ENCODE results near the gene PCGF6.

- TF ChIP-seq, protein P1, sequence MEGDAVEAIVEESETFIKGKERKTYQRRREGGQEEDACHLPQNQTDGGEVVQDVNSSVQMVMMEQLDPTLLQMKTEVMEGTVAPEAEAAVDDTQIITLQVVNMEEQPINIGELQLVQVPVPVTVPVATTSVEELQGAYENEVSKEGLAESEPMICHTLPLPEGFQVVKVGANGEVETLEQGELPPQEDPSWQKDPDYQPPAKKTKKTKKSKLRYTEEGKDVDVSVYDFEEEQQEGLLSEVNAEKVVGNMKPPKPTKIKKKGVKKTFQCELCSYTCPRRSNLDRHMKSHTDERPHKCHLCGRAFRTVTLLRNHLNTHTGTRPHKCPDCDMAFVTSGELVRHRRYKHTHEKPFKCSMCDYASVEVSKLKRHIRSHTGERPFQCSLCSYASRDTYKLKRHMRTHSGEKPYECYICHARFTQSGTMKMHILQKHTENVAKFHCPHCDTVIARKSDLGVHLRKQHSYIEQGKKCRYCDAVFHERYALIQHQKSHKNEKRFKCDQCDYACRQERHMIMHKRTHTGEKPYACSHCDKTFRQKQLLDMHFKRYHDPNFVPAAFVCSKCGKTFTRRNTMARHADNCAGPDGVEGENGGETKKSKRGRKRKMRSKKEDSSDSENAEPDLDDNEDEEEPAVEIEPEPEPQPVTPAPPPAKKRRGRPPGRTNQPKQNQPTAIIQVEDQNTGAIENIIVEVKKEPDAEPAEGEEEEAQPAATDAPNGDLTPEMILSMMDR (IDR thresholded peaks at IDR 0.05; ENCODE audit: poor library complexity): no peak
- TF ChIP-seq EZH2 (IDR thresholded peaks at IDR 0.05; ENCODE audit: borderline replicate concordance) (no peak), EZH2phosphoT487 (IDR thresholded peaks at IDR 0.05; ENCODE audit: low read depth, severe bottlenecking, unreplicated experiment) (no peak)
Measured at GRCh38 chr10:103284170-103284569, 66.8 kb downstream of the PCGF6 start.
